GM23248 (cell line): Measurements from ENCODE around the gene METTL27.

ENCODE experiments used
- EZH2 ChIP-seq: fragments of 200-600 bp; sonication (generic); IDR thresholded peaks from 2 replicates; pipeline ENCODE4 v1.6.1; 2018; ENCODE audit warnings: antibody characterized with exemption, mild to moderate bottlenecking; ENCODE audit not compliant: insufficient read depth, poor library complexity, severe bottlenecking
- EZH2phosphoT487 ChIP-seq: fragments of 200-600 bp; sonication (generic); IDR thresholded peaks from 2 replicates; pipeline ENCODE4 v1.6.1; 2018; ENCODE audit warnings: antibody characterized with exemption, moderate library complexity, mild to moderate bottlenecking, low read depth; ENCODE audit not compliant: insufficient read depth

- TF ChIP-seq EZH2: no peak
- TF ChIP-seq EZH2phosphoT487: no peak
These were observed 14.6 kb upstream of the METTL27 start for GRCh38 chr7:73856941-73857340.
